C4-2B (cell line): ENCODE measurements around the gene WBP1L.

Source experiments
- ZFX ChIP-seq: fragments of 450-650 bp; IDR thresholded peaks from 2 replicates; pipeline ENCODE4 v1.6.1; 2017
- TF ChIP-seq, protein P1 (sequence below): fragments of 450-650 bp; conservative IDR thresholded peaks from 2 replicates; pipeline ENCODE4 v1.5.1; 2017; ENCODE audit warnings: mild to moderate bottlenecking

DNA sequence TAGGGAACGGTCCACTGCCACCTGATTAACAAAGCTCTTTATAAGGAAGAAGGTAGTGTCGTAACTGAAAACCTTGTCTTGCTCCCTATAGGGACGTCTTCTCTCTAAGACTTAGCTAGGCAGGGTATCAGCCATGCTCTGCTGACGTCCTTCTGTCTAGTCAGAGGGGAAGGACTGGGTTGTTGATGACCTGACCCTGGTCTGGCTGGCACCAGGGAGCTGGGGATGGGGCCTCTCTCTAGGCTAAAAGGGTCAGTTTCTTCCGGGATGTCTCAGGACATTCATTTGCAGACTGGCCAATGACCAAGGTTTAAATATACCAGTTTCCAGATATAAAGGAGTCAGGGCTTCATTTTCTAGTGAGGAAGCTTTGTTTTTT is 83.8 kb downstream of the WBP1L start:
- TF ChIP-seq, protein P1, sequence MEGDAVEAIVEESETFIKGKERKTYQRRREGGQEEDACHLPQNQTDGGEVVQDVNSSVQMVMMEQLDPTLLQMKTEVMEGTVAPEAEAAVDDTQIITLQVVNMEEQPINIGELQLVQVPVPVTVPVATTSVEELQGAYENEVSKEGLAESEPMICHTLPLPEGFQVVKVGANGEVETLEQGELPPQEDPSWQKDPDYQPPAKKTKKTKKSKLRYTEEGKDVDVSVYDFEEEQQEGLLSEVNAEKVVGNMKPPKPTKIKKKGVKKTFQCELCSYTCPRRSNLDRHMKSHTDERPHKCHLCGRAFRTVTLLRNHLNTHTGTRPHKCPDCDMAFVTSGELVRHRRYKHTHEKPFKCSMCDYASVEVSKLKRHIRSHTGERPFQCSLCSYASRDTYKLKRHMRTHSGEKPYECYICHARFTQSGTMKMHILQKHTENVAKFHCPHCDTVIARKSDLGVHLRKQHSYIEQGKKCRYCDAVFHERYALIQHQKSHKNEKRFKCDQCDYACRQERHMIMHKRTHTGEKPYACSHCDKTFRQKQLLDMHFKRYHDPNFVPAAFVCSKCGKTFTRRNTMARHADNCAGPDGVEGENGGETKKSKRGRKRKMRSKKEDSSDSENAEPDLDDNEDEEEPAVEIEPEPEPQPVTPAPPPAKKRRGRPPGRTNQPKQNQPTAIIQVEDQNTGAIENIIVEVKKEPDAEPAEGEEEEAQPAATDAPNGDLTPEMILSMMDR, result no peak
- TF ChIP-seq ZFX, result no peak
